GM10248 (cell line): Measurements from ENCODE around the gene DHCR7.

Experiments
- CTCF ChIA-PET: fragments of 300-600 bp; sonication (Branson Sonifier 250); formaldehyde crosslinking; extraction: SDS; loops from one replicate; lab custom pipeline; 2021; ENCODE audit warnings: antibody characterized with exemption; lab: Yijun Ruan, JAX
- POLR2A ChIA-PET: fragments of 350-650 bp; sonication (Branson Sonifier 250); formaldehyde crosslinking; extraction: SDS; loops from one replicate; lab custom pipeline; 2020; ENCODE audit warnings: antibody characterized with exemption; lab: Yijun Ruan, JAX
- DNase-seq: peaks from one replicate; pipeline ENCODE4 v3.0.0; 2012; ENCODE audit errors: extremely low spot score
- CTCF ChIP-seq: IDR thresholded peaks from 2 replicates; pipeline ENCODE4 v1.5.1; 2012; ENCODE audit warnings: mild to moderate bottlenecking, low read depth; ENCODE audit errors: extremely low read depth, missing control alignments, control extremely low read depth

Gene DHCR7

GRCh38 chr11:71396548-71397123 lies 51.6 kb downstream of the DHCR7 start:
- POLR2A ChIA-PET = no interaction called here
- TF ChIP-seq CTCF = no peak
- no peak for DNase-seq
- CTCF ChIA-PET = interaction anchor here (1.3 to 2.1 kb wide), 2 partner anchors 10 to 23 kb away, joined by 3 to 4 read pairs; no protein-coding TSS in a partner anchor

GRCh38 chr11:71395774-71396173 lies 52.4 kb downstream of the DHCR7 start:
- ChIA-PET POLR2A (interaction anchor here (0.5 kb wide), 1 partner anchor 612 kb away, joined by 3 read pairs; no protein-coding TSS in a partner anchor), CTCF (no interaction called here)
- TF ChIP-seq CTCF = no peak
- DNase-seq = no peak

- no peak for DNase-seq
- TF ChIP-seq CTCF = no peak
- ChIA-PET CTCF (no interaction called here), POLR2A (interaction anchor here (0.5 kb wide), 1 partner anchor 613 kb away, joined by 3 read pairs; no protein-coding TSS in a partner anchor)
These were observed 53.0 kb downstream of the DHCR7 start for GRCh38 chr11:71395263-71395560.

- TF ChIP-seq CTCF = no peak
- ChIA-PET CTCF (interaction anchor here (1.0 kb wide), 1 partner anchor 11 kb away, joined by 3 read pairs; no protein-coding TSS in a partner anchor), POLR2A (no interaction called here)
- DNase-seq = no peak
These were observed 54.9 kb downstream of the DHCR7 start for GRCh38 chr11:71393283-71393682.

GRCh38 chr11:71391796-71392195 lies 56.4 kb downstream of the DHCR7 start:
- ChIA-PET CTCF (no interaction called here), POLR2A (no interaction called here)
- DNase-seq = no peak
- no peak for TF ChIP-seq CTCF

GRCh38 chr11:71391352-71391751 lies 56.8 kb downstream of the DHCR7 start:
- no peak for TF ChIP-seq CTCF
- DNase-seq = no peak
- CTCF ChIA-PET = no interaction called here
- POLR2A ChIA-PET = no interaction called here
